Measurements from ENCODE around the gene MFF.
"Not testable (repeated sequence)": the region's sequence is repeated elsewhere in the genome, so short reads cannot be mapped to it uniquely, and the experiment has no call there.

Gene MFF

GRCh38 chr2:227377467-227378351 lies 52.7 kb downstream of the MFF start:
- no peak for DNase-seq (ENCODE audit: low spot score)

GRCh38 chr2:227378371-227378782 lies 53.3 kb downstream of the MFF start:
- DNase-seq (ENCODE audit: low spot score), result no peak

- DNase-seq (ENCODE audit: low spot score), result no peak
Measured at GRCh38 chr2:227379095-227379494, 54.0 kb downstream of the MFF start, which contains the start of gene TM4SF20. Gene TM4SF20 (minus strand): TSS chr2:227379306. CDS start chr2:227379268, 38 bp downstream.

GRCh38 chr2:227382241-227382835 lies 57.3 kb downstream of the MFF start:
- not testable (repeated sequence) for DNase-seq (ENCODE audit: low spot score)

GRCh38 chr2:227383686-227384085 lies 58.6 kb downstream of the MFF start:
- DNase-seq (ENCODE audit: low spot score), result no peak

- DNase-seq (ENCODE audit: low spot score), result no peak
Measured at GRCh38 chr2:227386630-227387029, 61.6 kb downstream of the MFF start.

GRCh38 chr2:227387583-227387982 lies 62.5 kb downstream of the MFF start, which contains the start of gene SCYGR1:
Gene SCYGR1 (minus strand): TSS chr2:227387949. CDS start chr2:227387949, 0 bp downstream.
- DNase-seq (ENCODE audit: low spot score), result not testable (repeated sequence)

- peak; percentile 39 for DNase-seq (ENCODE audit: low spot score)
Measured at GRCh38 chr2:227388537-227389011, 63.5 kb downstream of the MFF start.

GRCh38 chr2:227389231-227389630 lies 64.2 kb downstream of the MFF start:
- no peak for DNase-seq (ENCODE audit: low spot score)

- DNase-seq (ENCODE audit: low spot score), result no peak
Measured at GRCh38 chr2:227389661-227390060, 64.6 kb downstream of the MFF start.

GRCh38 chr2:227390468-227391256 lies 65.6 kb downstream of the MFF start:
- no peak for DNase-seq (ENCODE audit: low spot score)

GRCh38 chr2:227394401-227394800 lies 69.3 kb downstream of the MFF start:
- no peak for DNase-seq (ENCODE audit: low spot score)

GRCh38 chr2:227395556-227395955 lies 70.5 kb downstream of the MFF start:
- DNase-seq (ENCODE audit: low spot score), result no peak

- no peak for DNase-seq (ENCODE audit: low spot score)
Measured at GRCh38 chr2:227397562-227397961, 72.5 kb downstream of the MFF start.

- no peak for DNase-seq (ENCODE audit: low spot score)
Measured at GRCh38 chr2:227398684-227399670, 73.9 kb downstream of the MFF start.

GRCh38 chr2:227401550-227401949 lies 76.5 kb downstream of the MFF start:
- DNase-seq (ENCODE audit: low spot score), result no peak

- no peak for DNase-seq (ENCODE audit: low spot score)
Measured at GRCh38 chr2:227402321-227402720, 77.3 kb downstream of the MFF start.

- DNase-seq (ENCODE audit: low spot score), result no peak
Measured at GRCh38 chr2:227402959-227403358, 77.9 kb downstream of the MFF start.

GRCh38 chr2:227404585-227405271 lies 79.7 kb downstream of the MFF start:
- no peak for DNase-seq (ENCODE audit: low spot score)
